ENCODE data around the gene DUSP22.
"Not testable (repeated sequence)": the region's sequence is repeated elsewhere in the genome, so short reads cannot be mapped to it uniquely, and the experiment has no call there.

DUSP22 gene

GRCh38 chr6:322259-322930 is 30.1 kb downstream of the DUSP22 start:
- in situ Hi-C loops (cut with HindIII; ENCODE audit: low sequenced_read_pairs): no loop called here

- in situ Hi-C loops (cut with HindIII; ENCODE audit: low sequenced_read_pairs): no loop called here
These were observed 30.8 kb downstream of the DUSP22 start for GRCh38 chr6:322940-323729.

GRCh38 chr6:323730-324088 is 31.4 kb downstream of the DUSP22 start:
- in situ Hi-C loops (cut with HindIII; ENCODE audit: low sequenced_read_pairs): no loop called here

DNA sequence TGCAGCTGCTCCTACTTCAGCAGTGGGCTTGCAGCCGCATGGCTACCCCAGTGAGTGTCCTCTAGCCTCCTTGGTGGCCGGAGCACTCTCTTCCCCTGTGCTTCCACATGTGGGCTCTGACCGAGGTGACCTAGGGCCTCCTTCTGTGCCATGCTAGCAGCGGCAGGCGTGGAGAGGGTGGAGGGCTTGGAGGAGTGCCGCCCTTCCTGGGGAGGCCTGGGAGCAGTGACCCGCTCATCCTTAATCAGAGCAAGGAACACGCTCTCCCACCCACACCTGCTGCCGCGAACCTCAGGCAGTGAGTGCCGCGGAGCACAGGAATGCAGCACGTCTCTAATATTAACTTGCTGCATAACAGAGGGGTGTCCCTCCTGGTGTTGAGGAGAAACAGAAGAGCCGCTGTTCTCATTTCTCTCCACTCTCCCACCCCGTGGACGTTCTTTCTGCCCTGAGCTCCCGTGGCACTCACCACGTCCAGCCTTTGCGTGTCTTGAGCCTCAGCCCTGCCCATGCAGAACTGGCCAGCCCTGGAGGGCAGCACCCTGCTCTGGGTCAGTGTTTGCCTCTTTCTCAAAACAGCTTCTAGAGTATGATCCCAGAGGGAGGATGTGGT is 31.9 kb downstream of the DUSP22 start:
- in situ Hi-C loops (cut with HindIII; ENCODE audit: low sequenced_read_pairs): no loop called here

- in situ Hi-C loops (cut with HindIII; ENCODE audit: low sequenced_read_pairs): no loop called here
These were observed 32.4 kb downstream of the DUSP22 start for GRCh38 chr6:324729-325125.

DNA sequence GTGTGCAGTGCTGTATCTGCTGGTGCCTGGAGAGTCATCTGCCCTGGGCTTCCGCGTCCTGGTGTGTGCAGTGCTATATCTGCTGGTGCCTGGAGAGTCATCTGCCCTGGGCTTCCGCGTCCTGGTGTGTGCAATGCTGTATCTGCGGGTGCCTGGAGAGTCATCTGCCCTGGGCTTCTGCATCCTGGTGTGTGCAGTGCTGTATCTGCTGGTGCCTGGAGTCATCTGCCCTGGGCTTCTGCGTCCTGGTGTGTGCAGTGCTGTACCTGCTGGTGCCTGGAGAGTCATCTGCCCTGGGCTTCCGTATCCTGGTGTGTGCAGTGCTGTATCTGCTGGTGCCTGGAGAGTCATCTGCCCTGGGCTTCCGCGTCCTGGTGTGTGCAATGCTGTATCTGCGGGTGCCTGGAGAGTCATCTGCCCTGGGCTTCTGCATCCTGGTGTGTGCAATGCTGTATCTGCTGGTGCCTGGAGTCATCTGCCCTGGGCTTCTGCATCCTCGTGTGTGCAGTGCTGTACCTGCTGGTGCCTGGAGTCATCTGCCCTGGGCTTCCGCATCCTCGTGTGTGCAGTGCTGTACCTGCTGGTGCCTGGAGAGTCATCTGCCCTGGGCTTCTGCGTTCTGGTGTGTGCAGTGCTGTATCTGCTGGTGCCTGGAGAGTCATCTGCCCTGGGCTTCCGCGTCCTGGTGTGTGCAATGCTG is 33.0 kb downstream of the DUSP22 start:
- in situ Hi-C loops (cut with HindIII; ENCODE audit: low sequenced_read_pairs): not testable (repeated sequence)

DNA sequence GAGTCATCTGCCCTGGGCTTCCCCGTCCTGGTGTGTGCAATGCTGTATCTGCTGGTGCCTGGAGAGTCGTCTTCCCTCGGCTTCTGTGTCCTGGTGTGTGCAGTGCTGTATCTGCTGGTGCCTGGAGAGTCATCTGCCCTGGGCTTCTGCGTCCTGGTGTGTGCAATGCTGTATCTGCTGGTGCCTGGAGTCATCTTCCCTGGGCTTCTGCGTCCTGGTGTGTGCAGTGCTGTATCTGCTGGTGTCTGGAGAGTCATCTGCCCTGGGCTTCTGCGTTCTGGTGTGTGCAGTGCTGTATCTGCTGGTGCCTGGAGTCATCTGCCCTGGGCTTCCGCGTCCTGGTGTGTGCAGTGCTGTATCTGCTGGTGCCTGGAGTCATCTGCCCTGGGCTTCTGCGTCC is 33.8 kb downstream of the DUSP22 start:
- in situ Hi-C loops (cut with HindIII; ENCODE audit: low sequenced_read_pairs): not testable (repeated sequence)

DNA sequence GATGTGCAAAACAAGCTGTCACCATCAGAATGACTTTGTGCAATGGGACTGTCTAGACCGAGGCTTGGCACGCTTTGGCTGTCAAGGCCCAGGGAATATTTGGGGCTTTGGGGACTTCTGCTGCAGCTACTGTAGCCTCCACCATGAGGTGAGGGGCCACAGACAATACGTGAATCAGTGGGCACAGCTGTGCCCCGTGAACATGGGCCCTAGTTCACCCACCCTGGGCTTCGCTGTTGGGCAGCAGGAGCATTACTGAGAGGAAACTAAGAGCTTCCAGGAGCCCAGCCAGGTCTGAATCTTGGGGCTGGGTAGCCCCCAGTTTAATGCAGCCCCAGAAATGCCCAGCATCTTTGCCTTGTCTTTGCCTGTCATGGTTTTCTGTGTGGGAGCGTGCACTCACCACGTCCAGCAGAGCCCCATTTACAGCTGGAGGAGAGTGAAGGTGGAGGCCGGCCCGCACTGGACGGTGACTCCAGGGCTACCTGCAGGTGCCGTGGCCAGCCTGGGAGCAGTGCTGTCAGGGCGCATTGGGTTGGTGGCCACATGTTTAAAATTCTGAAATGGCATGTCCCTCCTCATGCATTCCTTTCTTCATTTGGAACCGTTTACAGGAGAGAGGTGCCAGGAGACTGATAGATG is 34.7 kb downstream of the DUSP22 start:
- in situ Hi-C loops (cut with HindIII; ENCODE audit: low sequenced_read_pairs): no loop called here

DNA sequence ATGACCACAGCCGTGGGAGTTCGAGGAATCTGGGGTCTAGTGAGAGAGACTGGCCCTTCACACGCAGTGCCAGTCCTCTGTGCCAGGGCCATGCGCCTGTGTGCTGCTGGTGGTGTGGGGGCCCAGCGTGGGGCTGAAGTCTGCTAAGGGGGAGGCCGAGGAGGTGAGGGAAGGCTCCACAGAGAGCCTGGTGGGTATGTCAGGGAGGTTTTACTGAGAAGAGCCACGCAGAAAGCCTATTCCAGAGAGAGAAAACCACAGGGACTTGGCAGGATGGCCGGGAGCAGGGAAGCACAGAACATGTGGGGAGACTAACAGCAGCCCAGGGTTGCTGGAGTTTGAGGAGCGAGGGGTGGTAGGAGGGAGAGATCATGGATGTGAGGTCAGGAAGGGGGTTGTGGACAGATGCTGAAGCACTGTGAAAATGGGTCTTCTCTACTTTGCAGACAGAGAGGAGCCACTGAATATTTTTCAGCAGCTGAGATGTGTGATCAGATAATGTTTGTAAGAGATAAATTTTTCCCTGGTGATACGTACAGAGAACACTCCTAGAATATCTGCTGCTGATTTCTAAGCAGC is 35.3 kb downstream of the DUSP22 start:
- in situ Hi-C loops (cut with HindIII; ENCODE audit: low sequenced_read_pairs): no loop called here

DNA sequence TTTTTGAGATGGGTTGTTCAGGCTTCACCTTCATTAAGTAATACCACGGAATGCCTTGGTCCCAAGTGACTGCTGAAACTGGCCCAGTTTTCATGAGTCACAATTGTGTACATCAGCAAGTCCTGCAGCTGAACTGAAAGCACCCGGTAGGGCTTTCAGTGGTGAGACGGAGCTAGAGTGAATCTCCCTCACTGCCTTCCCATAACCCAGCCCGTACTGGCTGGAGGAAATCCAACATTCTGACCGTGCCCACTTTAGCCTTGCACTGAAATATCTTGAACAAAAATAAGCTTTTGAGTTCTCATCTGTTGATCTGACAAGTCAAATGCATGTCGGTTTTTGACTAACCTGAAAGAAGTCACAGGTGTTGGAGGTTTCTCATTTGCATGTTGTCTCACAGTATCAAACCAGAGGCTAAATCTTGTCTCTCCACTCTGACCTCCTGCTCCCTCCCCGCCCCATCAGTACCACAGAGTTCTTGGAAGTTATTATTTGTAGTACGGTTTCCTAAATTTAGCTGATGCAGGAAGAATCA is 35.9 kb downstream of the DUSP22 start:
- in situ Hi-C loops (cut with HindIII; ENCODE audit: low sequenced_read_pairs): no loop called here

DNA sequence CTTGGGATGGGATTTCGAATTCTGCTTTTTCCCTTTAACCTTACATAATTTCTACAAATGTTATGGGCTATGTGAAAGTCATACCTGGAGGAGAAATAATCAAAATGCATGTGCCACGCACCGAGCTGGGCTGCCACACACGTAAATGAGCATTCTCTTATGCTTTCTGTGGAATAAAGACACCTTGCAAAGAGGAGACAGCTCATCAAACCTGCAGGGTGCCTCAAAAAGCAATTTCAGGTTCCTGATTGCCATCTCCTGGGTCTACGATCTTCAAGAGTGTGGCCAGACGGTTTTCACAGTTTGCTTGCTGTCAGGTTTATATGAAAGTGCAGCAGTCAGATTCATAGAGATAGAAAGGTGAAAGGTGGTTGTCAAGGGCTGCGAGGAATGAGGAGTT is 36.6 kb downstream of the DUSP22 start:
- in situ Hi-C loops (cut with HindIII; ENCODE audit: low sequenced_read_pairs): no loop called here

GRCh38 chr6:329888-330691 is 37.8 kb downstream of the DUSP22 start:
- in situ Hi-C loops (cut with HindIII; ENCODE audit: low sequenced_read_pairs): no loop called here

- in situ Hi-C loops (cut with HindIII; ENCODE audit: low sequenced_read_pairs): no loop called here
These were observed 38.7 kb downstream of the DUSP22 start for GRCh38 chr6:330948-331347.

GRCh38 chr6:331622-332521 is 39.6 kb downstream of the DUSP22 start:
- in situ Hi-C loops (cut with HindIII; ENCODE audit: low sequenced_read_pairs): no loop called here

- in situ Hi-C loops (cut with HindIII; ENCODE audit: low sequenced_read_pairs): no loop called here
These were observed 40.4 kb downstream of the DUSP22 start for GRCh38 chr6:332671-333070.

- in situ Hi-C loops (cut with HindIII; ENCODE audit: low sequenced_read_pairs): no loop called here
These were observed 41.2 kb downstream of the DUSP22 start for GRCh38 chr6:333379-334002.

GRCh38 chr6:334536-335510 is 42.5 kb downstream of the DUSP22 start:
- in situ Hi-C loops (cut with HindIII; ENCODE audit: low sequenced_read_pairs): no loop called here
